HEK293 (cell line): ENCODE results near the gene CLEC6A.

Experiments used
- CTCF ChIA-PET: fragments of 350-600 bp; formaldehyde crosslinking; extraction: SDS; loops from one replicate; lab custom pipeline; 2021; ENCODE audit warnings: antibody characterized with exemption; lab: Yijun Ruan, JAX
- POLR2A ChIA-PET: fragments of 300-600 bp; formaldehyde crosslinking; extraction: SDS; loops from one replicate; lab custom pipeline; 2020; ENCODE audit warnings: antibody characterized with exemption, inconsistent platforms; lab: Yijun Ruan, JAX
- H3K27ac ChIP-seq: fragments of 200-500 bp; sonication (Bioruptor generic); 2 replicates; pipeline ENCODE4 v1.5.1; 2014; ENCODE audit warnings: low read depth, low read length, control low read depth, inconsistent platforms; ENCODE audit errors: extremely low read depth
- H3K36me3 ChIP-seq, 2 experiments: fragments of 200-500 bp in 1 of 2; sonication (Bioruptor generic) in 1 of 2; 1 replicate in 1 of 2; 2 replicates in 1 of 2; pipeline ENCODE4 v1.5.1; 2014 to 2017; ENCODE audit warnings: inconsistent platforms in 2 of 2, low read length in 2 of 2; ENCODE audit not compliant: control insufficient read depth in 2 of 2, insufficient read depth in 1 of 2
- H3K4me1 ChIP-seq: fragments of 200-500 bp; sonication (Bioruptor generic); 2 replicates; pipeline ENCODE4 v1.5.1; 2014; ENCODE audit warnings: mild to moderate bottlenecking, low read length, inconsistent platforms; ENCODE audit not compliant: control insufficient read depth, insufficient read depth
- H3K4me3 ChIP-seq: 2 replicates; pipeline ENCODE4 v1.5.1; 2011; ENCODE audit warnings: low read depth, mild to moderate bottlenecking, control low read depth, low read length, moderate library complexity
- H3K9me3 ChIP-seq: fragments of 200-500 bp; sonication (Bioruptor generic); 2 replicates; pipeline ENCODE4 v1.5.1; 2014; ENCODE audit warnings: low read depth, low read length, inconsistent platforms; ENCODE audit not compliant: control insufficient read depth, insufficient read depth
- ZFP41 ChIP-seq: fragments of 450-650 bp; formaldehyde crosslinking; IDR thresholded peaks from 2 replicates; pipeline ENCODE4 v1.5.1; 2016; ENCODE audit warnings: missing biosample characterization, missing genetic modification characterization, borderline replicate concordance
- ZNF121 ChIP-seq: fragments of 450-650 bp; formaldehyde crosslinking; IDR thresholded peaks from 2 replicates; pipeline ENCODE4 v1.5.1; 2016; ENCODE audit warnings: missing biosample characterization, missing genetic modification characterization
- ZNF138 ChIP-seq: fragments of 450-650 bp; formaldehyde crosslinking; IDR thresholded peaks from 2 replicates; pipeline ENCODE4 v1.5.1; 2016; ENCODE audit warnings: missing biosample characterization, missing genetic modification characterization, borderline replicate concordance
- ZNF302 ChIP-seq: fragments of 450-650 bp; formaldehyde crosslinking; IDR thresholded peaks from 2 replicates; pipeline ENCODE4 v1.5.1; 2016; ENCODE audit warnings: missing biosample characterization, missing genetic modification characterization, low read depth
- ZNF426 ChIP-seq: fragments of 450-650 bp; formaldehyde crosslinking; IDR thresholded peaks from 2 replicates; pipeline ENCODE4 v1.5.1; 2017; ENCODE audit warnings: missing biosample characterization, missing genetic modification characterization, mild to moderate bottlenecking, inconsistent platforms, moderate library complexity
- ZNF585B ChIP-seq: fragments of 450-650 bp; formaldehyde crosslinking; IDR thresholded peaks from 2 replicates; pipeline ENCODE4 v1.5.1; 2016; ENCODE audit warnings: missing biosample characterization, missing genetic modification characterization
- ZNF596 ChIP-seq: fragments of 450-650 bp; IDR thresholded peaks from 2 replicates; pipeline ENCODE4 v1.5.0; 2018; ENCODE audit warnings: missing biosample characterization, mild to moderate bottlenecking, missing genetic modification characterization, moderate library complexity
- TF ChIP-seq, protein P1 (sequence below): fragments of 450-650 bp; formaldehyde crosslinking; IDR thresholded peaks from 2 replicates; pipeline ENCODE4 v1.5.1; 2016; ENCODE audit warnings: missing biosample characterization, missing genetic modification characterization
- TF ChIP-seq, protein P2 (sequence below): fragments of 450-650 bp; formaldehyde crosslinking; IDR thresholded peaks from 2 replicates; pipeline ENCODE4 v1.5.1; 2017; ENCODE audit warnings: missing biosample characterization, missing genetic modification characterization
- TF ChIP-seq, protein P3 (sequence below): fragments of 450-650 bp; formaldehyde crosslinking; IDR thresholded peaks from 2 replicates; pipeline ENCODE4 v1.5.1; 2016; ENCODE audit warnings: missing biosample characterization, missing genetic modification characterization
- TF ChIP-seq, protein P4 (sequence below): fragments of 450-650 bp; formaldehyde crosslinking; IDR thresholded peaks from 2 replicates; pipeline ENCODE4 v1.5.1; 2016; ENCODE audit warnings: missing biosample characterization, missing genetic modification characterization
- TF ChIP-seq, protein P5 (sequence below): fragments of 450-650 bp; formaldehyde crosslinking; IDR thresholded peaks from 2 replicates; pipeline ENCODE4 v1.5.1; 2016; ENCODE audit warnings: missing biosample characterization, missing genetic modification characterization
- TF ChIP-seq, protein P6 (sequence below): fragments of 450-650 bp; formaldehyde crosslinking; IDR thresholded peaks from 2 replicates; pipeline ENCODE4 v1.5.1; 2016; ENCODE audit warnings: missing biosample characterization, missing genetic modification characterization
- TF ChIP-seq, protein P7 (sequence below): fragments of 450-650 bp; formaldehyde crosslinking; IDR thresholded peaks from 2 replicates; pipeline ENCODE4 v1.5.1; 2016; ENCODE audit warnings: missing biosample characterization, missing genetic modification characterization

Gene CLEC6A

DNA sequence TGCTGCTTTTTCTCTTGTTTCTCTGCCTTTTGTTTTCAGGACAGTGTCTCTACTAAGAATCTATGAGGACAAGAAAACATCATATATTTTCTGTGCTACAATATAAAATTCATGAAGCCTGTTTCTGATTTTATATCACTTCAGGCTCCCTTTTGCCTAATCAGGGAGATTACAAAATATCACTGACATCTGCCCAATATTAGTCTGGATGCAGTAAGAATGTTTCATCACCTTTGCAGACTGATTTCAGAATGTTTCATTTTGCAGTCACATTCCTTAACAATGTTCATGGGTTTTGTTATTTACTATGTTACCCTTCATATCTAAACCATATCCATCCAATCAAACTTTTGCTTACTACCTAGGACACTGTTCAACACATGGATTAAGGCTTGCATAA, 491 bp upstream of the CLEC6A start:
- H3K36me3 ChIP-seq = no peaks in the 10 kb centered on the region
- CTCF ChIA-PET = no interaction called here
- no peak overlapping the region for H3K4me3 ChIP-seq
- H3K27ac ChIP-seq = no peak overlapping the region
- no peaks in the 10 kb centered on the region for H3K4me1 ChIP-seq
- TF ChIP-seq, protein P1, sequence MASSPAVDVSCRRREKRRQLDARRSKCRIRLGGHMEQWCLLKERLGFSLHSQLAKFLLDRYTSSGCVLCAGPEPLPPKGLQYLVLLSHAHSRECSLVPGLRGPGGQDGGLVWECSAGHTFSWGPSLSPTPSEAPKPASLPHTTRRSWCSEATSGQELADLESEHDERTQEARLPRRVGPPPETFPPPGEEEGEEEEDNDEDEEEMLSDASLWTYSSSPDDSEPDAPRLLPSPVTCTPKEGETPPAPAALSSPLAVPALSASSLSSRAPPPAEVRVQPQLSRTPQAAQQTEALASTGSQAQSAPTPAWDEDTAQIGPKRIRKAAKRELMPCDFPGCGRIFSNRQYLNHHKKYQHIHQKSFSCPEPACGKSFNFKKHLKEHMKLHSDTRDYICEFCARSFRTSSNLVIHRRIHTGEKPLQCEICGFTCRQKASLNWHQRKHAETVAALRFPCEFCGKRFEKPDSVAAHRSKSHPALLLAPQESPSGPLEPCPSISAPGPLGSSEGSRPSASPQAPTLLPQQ = no peak
- TF ChIP-seq, protein P2, sequence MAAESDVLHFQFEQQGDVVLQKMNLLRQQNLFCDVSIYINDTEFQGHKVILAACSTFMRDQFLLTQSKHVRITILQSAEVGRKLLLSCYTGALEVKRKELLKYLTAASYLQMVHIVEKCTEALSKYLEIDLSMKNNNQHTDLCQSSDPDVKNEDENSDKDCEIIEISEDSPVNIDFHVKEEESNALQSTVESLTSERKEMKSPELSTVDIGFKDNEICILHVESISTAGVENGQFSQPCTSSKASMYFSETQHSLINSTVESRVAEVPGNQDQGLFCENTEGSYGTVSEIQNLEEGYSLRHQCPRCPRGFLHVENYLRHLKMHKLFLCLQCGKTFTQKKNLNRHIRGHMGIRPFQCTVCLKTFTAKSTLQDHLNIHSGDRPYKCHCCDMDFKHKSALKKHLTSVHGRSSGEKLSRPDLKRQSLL (tag by site-specific recombination) = no peak
- TF ChIP-seq, protein P3, sequence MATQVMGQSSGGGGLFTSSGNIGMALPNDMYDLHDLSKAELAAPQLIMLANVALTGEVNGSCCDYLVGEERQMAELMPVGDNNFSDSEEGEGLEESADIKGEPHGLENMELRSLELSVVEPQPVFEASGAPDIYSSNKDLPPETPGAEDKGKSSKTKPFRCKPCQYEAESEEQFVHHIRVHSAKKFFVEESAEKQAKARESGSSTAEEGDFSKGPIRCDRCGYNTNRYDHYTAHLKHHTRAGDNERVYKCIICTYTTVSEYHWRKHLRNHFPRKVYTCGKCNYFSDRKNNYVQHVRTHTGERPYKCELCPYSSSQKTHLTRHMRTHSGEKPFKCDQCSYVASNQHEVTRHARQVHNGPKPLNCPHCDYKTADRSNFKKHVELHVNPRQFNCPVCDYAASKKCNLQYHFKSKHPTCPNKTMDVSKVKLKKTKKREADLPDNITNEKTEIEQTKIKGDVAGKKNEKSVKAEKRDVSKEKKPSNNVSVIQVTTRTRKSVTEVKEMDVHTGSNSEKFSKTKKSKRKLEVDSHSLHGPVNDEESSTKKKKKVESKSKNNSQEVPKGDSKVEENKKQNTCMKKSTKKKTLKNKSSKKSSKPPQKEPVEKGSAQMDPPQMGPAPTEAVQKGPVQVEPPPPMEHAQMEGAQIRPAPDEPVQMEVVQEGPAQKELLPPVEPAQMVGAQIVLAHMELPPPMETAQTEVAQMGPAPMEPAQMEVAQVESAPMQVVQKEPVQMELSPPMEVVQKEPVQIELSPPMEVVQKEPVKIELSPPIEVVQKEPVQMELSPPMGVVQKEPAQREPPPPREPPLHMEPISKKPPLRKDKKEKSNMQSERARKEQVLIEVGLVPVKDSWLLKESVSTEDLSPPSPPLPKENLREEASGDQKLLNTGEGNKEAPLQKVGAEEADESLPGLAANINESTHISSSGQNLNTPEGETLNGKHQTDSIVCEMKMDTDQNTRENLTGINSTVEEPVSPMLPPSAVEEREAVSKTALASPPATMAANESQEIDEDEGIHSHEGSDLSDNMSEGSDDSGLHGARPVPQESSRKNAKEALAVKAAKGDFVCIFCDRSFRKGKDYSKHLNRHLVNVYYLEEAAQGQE (tag by site-specific recombination) = no peak
- TF ChIP-seq ZNF302 (tag by site-specific recombination) (no peak), ZNF596 (tag by site-specific recombination) (no peak), ZNF426 (tag by site-specific recombination) (no peak), ZNF121 (tag by site-specific recombination) (no peak), ZFP41 (tag by site-specific recombination) (no peak), ZNF585B (tag by site-specific recombination) (no peak), ZNF138 (tag by site-specific recombination) (no peak)
- TF ChIP-seq, protein P4, sequence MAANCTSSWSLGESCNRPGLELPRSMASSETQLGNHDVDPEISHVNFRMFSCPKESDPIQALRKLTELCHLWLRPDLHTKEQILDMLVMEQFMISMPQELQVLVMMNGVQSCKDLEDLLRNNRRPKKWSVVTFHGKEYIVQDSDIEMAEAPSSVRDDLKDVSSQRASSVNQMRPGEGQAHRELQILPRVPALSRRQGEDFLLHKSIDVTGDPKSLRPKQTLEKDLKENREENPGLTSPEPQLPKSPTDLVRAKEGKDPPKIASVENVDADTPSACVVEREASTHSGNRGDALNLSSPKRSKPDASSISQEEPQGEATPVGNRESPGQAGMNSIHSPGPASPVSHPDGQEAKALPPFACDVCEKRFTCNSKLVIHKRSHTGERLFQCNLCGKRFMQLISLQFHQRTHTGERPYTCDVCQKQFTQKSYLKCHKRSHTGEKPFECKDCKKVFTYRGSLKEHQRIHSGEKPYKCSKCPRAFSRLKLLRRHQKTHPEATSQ (tag by site-specific recombination) = no peak
- TF ChIP-seq, protein P5, sequence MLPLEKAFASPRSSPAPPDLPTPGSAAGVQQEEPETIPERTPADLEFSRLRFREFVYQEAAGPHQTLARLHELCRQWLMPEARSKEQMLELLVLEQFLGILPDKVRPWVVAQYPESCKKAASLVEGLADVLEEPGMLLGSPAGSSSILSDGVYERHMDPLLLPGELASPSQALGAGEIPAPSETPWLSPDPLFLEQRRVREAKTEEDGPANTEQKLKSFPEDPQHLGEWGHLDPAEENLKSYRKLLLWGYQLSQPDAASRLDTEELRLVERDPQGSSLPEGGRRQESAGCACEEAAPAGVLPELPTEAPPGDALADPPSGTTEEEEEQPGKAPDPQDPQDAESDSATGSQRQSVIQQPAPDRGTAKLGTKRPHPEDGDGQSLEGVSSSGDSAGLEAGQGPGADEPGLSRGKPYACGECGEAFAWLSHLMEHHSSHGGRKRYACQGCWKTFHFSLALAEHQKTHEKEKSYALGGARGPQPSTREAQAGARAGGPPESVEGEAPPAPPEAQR (tag by site-specific recombination) = no peak
- TF ChIP-seq, protein P6, sequence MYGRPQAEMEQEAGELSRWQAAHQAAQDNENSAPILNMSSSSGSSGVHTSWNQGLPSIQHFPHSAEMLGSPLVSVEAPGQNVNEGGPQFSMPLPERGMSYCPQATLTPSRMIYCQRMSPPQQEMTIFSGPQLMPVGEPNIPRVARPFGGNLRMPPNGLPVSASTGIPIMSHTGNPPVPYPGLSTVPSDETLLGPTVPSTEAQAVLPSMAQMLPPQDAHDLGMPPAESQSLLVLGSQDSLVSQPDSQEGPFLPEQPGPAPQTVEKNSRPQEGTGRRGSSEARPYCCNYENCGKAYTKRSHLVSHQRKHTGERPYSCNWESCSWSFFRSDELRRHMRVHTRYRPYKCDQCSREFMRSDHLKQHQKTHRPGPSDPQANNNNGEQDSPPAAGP = no peak
- TF ChIP-seq, protein P7, sequence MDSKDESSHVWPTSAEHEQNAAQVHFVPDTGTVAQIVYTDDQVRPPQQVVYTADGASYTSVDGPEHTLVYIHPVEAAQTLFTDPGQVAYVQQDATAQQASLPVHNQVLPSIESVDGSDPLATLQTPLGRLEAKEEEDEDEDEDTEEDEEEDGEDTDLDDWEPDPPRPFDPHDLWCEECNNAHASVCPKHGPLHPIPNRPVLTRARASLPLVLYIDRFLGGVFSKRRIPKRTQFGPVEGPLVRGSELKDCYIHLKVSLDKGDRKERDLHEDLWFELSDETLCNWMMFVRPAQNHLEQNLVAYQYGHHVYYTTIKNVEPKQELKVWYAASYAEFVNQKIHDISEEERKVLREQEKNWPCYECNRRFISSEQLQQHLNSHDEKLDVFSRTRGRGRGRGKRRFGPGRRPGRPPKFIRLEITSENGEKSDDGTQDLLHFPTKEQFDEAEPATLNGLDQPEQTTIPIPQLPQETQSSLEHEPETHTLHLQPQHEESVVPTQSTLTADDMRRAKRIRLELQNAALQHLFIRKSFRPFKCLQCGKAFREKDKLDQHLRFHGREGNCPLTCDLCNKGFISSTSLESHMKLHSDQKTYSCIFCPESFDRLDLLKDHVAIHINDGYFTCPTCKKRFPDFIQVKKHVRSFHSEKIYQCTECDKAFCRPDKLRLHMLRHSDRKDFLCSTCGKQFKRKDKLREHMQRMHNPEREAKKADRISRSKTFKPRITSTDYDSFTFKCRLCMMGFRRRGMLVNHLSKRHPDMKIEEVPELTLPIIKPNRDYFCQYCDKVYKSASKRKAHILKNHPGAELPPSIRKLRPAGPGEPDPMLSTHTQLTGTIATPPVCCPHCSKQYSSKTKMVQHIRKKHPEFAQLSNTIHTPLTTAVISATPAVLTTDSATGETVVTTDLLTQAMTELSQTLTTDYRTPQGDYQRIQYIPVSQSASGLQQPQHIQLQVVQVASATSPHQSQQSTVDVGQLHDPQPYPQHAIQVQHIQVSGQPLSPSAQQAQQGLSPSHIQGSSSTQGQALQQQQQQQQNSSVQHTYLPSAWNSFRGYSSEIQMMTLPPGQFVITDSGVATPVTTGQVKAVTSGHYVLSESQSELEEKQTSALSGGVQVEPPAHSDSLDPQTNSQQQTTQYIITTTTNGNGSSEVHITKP = no peak
- POLR2A ChIA-PET = no interaction called here
- H3K9me3 ChIP-seq = no peaks in the 10 kb centered on the region
